LHCN-M2 (cell line): ENCODE data around the gene AP3D1. TPM values are rescaled to one million over a fixed set of nuclear protein-coding genes. Genes with fewer than 3 reads are reported as not detected.
A peak's percentile ranks its signal among the peaks of the same experiment; 100 is the strongest.
"Not testable (repeated sequence)": the region's sequence is repeated elsewhere in the genome, so short reads cannot be mapped to it uniquely, and the experiment has no call there.

ENCODE experiments used
- DNase-seq: peaks from one replicate; pipeline ENCODE4 v3.0.0-alpha.2; 2012; ENCODE audit warnings: low read depth
- total RNA-seq: library from RNA; depleted of rRNA; stranded (reverse); fragments of >200 nt; gene quantifications from 2 replicates; pipeline ENCODE4 v1.2.3, GENCODE V29; 2014

Gene AP3D1
- total RNA-seq, 1 experiment from 2014 or later: 112 TPM

GRCh38 chr19:2111425-2111824 lies 39.9 kb downstream of the AP3D1 start:
- no peak for DNase-seq

GRCh38 chr19:2110822-2111221 lies 40.5 kb downstream of the AP3D1 start:
- no peak for DNase-seq

GRCh38 chr19:2109046-2109864 lies 42.1 kb downstream of the AP3D1 start:
- DNase-seq: no peak

GRCh38 chr19:2108251-2109016 lies 42.9 kb downstream of the AP3D1 start:
- no peak for DNase-seq

GRCh38 chr19:2103045-2103707 lies 48.2 kb downstream of the AP3D1 start:
- no peak for DNase-seq

- DNase-seq: no peak
These were observed 49.7 kb downstream of the AP3D1 start for GRCh38 chr19:2101417-2102335.

- DNase-seq: no peak
These were observed 50.7 kb downstream of the AP3D1 start for GRCh38 chr19:2100719-2101061.

GRCh38 chr19:2099937-2100718 lies 51.2 kb downstream of the AP3D1 start:
- DNase-seq: no peak

- no peak for DNase-seq
These were observed 52.3 kb downstream of the AP3D1 start for GRCh38 chr19:2099054-2099501.

GRCh38 chr19:2097886-2098327 lies 53.5 kb downstream of the AP3D1 start:
- no peak for DNase-seq

- DNase-seq: no peak
These were observed 54.0 kb downstream of the AP3D1 start for GRCh38 chr19:2097203-2097885.

GRCh38 chr19:2096480-2097202 lies 54.7 kb downstream of the AP3D1 start, which contains the start of gene IZUMO4:
TSS of gene IZUMO4 (plus strand) at chr19:2096915. CDS start at chr19:2096946, 31 bp downstream.
- peak; percentile 93 for DNase-seq

- peak; percentile 91 for DNase-seq
These were observed 55.3 kb downstream of the AP3D1 start, which contains the start of gene MOB3A for GRCh38 chr19:2096034-2096479. TSS of gene MOB3A (minus strand) at chr19:2096326. CDS start at chr19:2078560, 17,766 bp downstream.

- not testable (repeated sequence) for DNase-seq
These were observed 59.3 kb downstream of the AP3D1 start for GRCh38 chr19:2091926-2092525.

- DNase-seq: no peak
These were observed 61.7 kb downstream of the AP3D1 start for GRCh38 chr19:2089727-2090053.

- DNase-seq: no peak
These were observed 62.2 kb downstream of the AP3D1 start for GRCh38 chr19:2089001-2089711.

- no peak for DNase-seq
These were observed 63.7 kb downstream of the AP3D1 start for GRCh38 chr19:2087621-2088100.
